Measurements from ENCODE around the gene PTPRN2.

Gene PTPRN2

GRCh38 chr7:157627033-157627432 lies 960.6 kb downstream of the PTPRN2 start:
- H3K27ac ChIP-seq: no peak overlapping the region
- TF ChIP-seq CTCF (IDR thresholded peaks at IDR 0.05) (no peak), ZFX (IDR thresholded peaks at IDR 0.05; ENCODE audit: borderline replicate concordance) (no peak)

DNA sequence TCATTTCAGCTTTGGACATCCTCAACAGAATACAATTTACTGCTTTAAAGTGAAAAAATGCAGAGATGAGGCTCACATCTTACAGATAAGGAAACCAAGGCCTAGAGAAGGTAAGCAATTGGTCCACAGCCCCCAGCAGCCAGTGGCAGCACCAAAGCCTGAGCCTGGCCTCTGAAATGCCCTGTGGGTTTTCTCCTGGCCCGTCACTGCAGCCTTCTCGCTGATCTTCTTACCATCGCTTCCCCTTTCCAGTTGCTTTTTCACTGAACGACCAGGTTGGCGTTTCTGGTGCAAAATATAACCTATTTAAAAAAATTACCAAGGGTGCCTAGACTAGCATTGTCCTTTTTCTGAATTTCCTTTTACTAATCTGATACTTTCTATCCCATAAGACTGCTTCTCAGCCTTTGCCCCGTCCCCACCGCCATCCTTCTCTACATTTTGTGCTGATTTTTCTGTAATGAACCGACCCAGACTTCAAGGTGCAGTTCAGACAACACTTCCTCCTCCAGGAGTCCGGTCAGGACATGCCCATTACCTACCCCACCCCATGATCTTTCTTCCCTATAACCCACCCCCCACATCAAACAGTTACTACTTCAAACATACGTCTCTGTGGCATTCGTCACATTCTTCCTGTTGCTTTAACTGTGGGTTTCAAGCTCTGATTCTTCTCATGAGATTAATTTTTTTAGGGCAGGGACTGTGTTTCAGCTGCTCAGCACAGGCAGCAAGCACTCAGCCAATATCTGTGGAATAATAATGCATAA lies 961.5 kb downstream of the PTPRN2 start:
- no peak for TF ChIP-seq ZFX (IDR thresholded peaks at IDR 0.05; ENCODE audit: borderline replicate concordance)
- TF ChIP-seq CTCF (IDR thresholded peaks at IDR 0.05): no peak

DNA sequence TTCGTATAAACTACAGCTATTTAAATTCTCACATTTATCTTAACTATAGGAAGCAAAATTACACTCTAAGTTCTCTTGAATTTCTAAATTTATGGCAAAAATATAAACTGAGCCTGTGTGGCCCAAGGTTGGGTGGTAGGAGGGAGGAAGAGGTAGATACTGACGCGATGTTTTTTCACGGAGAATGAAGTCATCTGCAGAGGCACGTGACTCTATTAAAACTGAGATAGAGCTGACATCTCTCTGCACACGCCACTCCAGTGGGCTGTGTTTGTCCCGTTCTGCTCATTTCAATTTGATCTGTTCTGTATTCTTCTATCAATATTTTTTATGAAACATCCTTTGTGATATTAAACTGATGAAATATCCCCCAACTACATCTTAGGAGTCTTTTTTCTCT lies 964.1 kb downstream of the PTPRN2 start:
- H3K27ac ChIP-seq: no peak overlapping the region
- TF ChIP-seq ZFX (IDR thresholded peaks at IDR 0.05; ENCODE audit: borderline replicate concordance) (no peak), CTCF (IDR thresholded peaks at IDR 0.05) (no peak)

More for the DNA sequence above, 961.5 kb downstream of the PTPRN2 start:
- H3K27ac ChIP-seq: no peak overlapping the region

DNA sequence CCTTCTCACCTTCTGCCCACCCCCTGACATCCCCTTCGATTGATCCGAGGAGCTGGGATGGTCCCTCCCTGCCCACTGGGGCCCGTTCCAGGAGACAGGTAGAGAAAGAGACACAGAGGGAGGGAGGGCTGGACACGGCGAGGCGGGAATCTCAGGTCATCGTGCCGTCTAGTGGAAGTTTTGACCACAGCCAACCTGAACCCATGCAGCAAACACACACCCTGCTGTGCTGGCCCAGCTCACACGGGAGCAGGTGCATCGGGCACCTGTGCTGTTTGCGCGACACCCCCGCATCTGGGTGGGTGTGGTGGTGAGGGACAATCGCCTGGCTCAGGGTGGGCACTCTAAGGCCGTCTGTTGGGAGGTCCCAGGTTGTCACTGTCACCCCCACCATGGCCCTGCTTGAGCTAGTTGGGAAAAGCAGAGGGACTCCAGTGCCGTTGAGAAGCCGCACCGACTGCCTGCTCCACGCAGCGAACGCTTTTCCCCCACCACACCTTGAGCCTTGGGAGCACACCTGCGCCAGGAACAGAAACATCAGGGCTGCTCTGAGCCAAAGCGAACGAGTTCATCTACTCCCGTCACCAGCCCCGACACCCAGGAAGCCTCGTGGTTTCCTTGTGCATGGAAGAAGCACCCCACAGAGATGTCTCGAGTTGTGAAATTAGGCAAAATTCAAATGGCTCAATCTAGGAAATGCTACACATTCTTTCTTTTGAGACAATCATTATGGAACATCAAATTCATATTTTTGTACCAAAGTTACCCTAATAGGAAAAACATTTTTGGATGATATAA lies 965.0 kb downstream of the PTPRN2 start:
- no peak overlapping the region for H3K27ac ChIP-seq
- TF ChIP-seq CTCF (IDR thresholded peaks at IDR 0.05): no peak
- no peak for TF ChIP-seq ZFX (IDR thresholded peaks at IDR 0.05; ENCODE audit: borderline replicate concordance)

DNA sequence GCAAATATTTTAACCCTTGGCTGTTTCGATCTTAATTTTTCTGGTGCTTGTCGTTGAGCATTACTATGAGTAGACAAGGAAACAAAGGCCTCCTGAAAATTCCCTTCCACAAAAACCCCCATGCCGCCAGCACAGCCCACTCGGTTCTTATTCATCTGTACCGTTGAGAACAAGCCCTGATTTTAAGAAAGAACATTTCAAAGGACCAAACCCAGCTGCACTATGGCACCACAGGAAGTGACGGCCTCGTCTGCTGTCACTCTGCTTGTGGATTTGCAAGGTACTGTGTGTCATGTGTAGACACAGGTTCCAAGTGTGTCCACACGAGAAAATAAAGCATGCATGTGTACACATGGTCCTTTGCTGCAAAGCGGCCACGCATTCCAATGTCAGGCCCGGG lies 965.6 kb downstream of the PTPRN2 start:
- TF ChIP-seq ZFX (IDR thresholded peaks at IDR 0.05; ENCODE audit: borderline replicate concordance): no peak
- TF ChIP-seq CTCF (IDR thresholded peaks at IDR 0.05): no peak
- H3K27ac ChIP-seq: no peak overlapping the region

- TF ChIP-seq ZFX (IDR thresholded peaks at IDR 0.05; ENCODE audit: borderline replicate concordance) (no peak), CTCF (IDR thresholded peaks at IDR 0.05) (no peak)
- no peak overlapping the region for H3K27ac ChIP-seq
Measured at GRCh38 chr7:157621131-157621681, 966.4 kb downstream of the PTPRN2 start.

DNA sequence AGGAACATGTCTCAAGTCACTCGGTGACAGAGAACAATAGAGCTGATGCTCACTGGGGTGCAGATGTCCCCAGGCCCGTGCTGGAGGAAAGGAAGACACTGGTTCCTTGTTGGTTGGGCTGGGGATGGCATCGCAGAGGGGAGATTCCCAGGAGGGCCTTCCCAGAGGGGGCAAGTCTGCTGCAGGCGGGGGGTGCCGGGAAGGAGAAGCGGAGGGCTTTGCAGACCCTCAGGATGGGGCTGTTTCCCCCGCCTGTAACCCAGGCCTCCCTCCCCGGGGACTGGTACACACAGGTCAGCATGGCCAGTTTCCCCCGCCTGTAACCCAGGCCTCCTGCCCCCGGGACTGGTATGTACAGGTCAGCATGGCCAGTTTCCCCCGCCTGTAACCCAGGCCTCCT lies 967.0 kb downstream of the PTPRN2 start:
- no peak overlapping the region for H3K27ac ChIP-seq
- no peak for TF ChIP-seq CTCF (IDR thresholded peaks at IDR 0.05)
- TF ChIP-seq ZFX (IDR thresholded peaks at IDR 0.05; ENCODE audit: borderline replicate concordance): no peak
